Measurements from ENCODE around the gene PAQR8.

PAQR8 gene

DNA sequence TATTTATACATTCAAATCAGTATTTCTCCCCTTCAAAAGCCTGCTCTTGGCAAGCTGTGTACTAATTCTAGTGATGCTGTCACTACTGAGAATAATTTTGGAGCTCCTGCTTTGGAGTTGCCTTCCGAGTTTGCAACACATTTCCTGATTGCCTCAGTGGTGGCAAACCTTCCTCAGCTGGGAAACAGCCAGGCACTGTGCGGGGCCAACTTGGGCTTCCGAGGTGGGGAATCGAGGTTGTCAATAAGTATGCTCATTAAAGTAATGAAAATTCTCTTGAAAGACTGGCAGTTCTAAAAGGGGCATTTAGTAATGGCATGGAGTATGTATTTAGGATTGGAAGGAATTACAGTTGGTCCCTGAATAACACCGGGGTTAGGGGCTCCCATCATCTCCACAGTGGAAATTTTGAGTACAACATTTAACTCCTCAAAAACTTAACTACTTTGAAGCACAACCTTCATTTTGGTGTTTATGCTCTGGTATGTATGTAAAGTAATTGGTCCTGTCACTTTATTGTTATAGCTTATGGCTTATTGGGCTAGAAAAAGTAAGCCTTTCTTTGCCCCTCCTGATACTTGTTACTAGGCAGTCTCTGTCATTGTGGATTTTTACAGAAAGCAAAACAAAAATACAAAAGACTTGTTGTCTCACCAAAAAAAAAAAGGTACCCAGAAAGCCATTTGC, 2.7 kb downstream of the PAQR8 start:
- TF ChIP-seq, protein P1, sequence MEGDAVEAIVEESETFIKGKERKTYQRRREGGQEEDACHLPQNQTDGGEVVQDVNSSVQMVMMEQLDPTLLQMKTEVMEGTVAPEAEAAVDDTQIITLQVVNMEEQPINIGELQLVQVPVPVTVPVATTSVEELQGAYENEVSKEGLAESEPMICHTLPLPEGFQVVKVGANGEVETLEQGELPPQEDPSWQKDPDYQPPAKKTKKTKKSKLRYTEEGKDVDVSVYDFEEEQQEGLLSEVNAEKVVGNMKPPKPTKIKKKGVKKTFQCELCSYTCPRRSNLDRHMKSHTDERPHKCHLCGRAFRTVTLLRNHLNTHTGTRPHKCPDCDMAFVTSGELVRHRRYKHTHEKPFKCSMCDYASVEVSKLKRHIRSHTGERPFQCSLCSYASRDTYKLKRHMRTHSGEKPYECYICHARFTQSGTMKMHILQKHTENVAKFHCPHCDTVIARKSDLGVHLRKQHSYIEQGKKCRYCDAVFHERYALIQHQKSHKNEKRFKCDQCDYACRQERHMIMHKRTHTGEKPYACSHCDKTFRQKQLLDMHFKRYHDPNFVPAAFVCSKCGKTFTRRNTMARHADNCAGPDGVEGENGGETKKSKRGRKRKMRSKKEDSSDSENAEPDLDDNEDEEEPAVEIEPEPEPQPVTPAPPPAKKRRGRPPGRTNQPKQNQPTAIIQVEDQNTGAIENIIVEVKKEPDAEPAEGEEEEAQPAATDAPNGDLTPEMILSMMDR (IDR thresholded peaks at IDR 0.05; ENCODE audit: borderline replicate concordance, control extremely low read depth, extremely low read depth, insufficient read depth, missing control alignments): no peak
- DNase-seq (ENCODE audit: low spot score): no peak
- in situ Hi-C loops (cut with MboI; ENCODE audit: low sequenced_read_pairs, unreplicated experiment): no loop called here

GRCh38 chr6:52365317-52365716, 3.4 kb downstream of the PAQR8 start:
- in situ Hi-C loops (cut with MboI; ENCODE audit: low sequenced_read_pairs, unreplicated experiment): no loop called here
- TF ChIP-seq, protein P1 (IDR thresholded peaks at IDR 0.05; ENCODE audit: borderline replicate concordance, control extremely low read depth, extremely low read depth, insufficient read depth, missing control alignments): no peak
- no peak for DNase-seq (ENCODE audit: low spot score)

DNA sequence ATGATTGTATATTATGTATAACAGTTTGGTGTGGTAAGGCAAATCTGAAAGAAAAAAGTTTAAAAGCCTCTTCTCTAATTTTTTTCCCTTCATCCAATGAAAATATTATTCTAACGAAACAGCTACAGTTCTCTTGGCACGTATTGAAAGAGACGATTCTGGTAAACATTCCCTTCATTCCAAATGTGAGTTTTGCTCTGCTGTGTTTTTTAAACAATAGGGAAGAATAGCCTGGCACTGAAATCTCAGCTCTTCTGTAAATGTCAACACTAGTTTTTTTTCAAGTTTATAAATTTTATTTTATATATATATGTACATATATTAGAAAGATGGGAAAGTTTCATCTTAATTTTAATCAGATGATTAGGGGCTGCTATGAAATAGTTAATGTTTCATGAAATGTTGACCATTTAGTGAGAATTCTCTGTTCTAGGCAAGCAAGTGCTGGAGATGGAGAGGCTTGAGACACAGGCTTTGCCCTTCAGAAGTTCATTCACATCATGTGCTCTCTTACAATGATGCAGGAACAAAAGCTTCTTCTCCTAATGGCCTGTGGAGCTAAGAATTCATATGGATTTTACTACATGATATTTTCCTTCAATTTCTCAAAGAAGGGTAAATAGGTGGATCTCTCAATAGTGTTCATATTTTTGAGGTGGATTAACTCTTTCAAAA, 4.1 kb downstream of the PAQR8 start:
- in situ Hi-C loops (cut with MboI; ENCODE audit: low sequenced_read_pairs, unreplicated experiment): no loop called here
- no peak for DNase-seq (ENCODE audit: low spot score)
- TF ChIP-seq, protein P1 (IDR thresholded peaks at IDR 0.05; ENCODE audit: borderline replicate concordance, control extremely low read depth, extremely low read depth, insufficient read depth, missing control alignments): no peak

DNA sequence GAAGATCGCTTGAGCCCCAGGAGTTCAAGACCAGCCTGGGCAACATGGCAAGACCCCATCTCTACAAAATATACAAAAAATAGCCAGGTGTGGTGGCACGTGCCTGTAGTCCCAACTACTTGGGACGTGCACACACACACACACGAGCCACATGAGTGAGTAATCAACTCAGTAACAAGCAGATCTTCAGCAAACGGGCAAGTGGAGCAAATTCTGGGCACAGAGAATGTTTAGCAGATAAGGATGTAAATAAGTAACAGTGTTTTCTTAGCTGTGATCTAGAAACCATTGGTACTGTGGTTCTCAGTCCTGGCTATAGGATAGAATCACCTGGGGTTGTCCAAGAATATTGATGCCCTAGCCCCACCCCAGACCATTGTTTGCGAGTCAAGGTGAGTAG, 6.1 kb downstream of the PAQR8 start:
- DNase-seq (ENCODE audit: low spot score): no peak
- in situ Hi-C loops (cut with MboI; ENCODE audit: low sequenced_read_pairs, unreplicated experiment): no loop called here
- TF ChIP-seq, protein P1 (IDR thresholded peaks at IDR 0.05; ENCODE audit: borderline replicate concordance, control extremely low read depth, extremely low read depth, insufficient read depth, missing control alignments): no peak

DNA sequence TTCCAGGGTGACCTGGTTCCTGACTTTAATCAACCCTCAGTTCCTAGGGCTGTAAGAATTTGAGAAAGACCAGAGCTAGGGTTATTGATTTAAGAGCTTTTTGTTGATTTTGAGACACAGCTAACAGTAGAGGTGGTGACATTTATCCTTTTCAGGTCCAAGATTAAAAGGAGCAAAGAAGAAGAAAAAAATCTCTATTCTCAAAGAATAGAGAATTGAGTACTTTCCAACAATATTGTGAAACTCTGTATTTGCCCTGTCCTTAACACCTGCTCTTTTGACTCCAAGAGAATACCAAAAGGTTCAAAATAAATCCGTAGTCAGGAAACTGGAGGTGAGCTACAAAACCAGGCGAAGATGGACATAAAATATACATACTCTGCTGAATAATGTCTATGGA, 7.3 kb downstream of the PAQR8 start:
- no peak for DNase-seq (ENCODE audit: low spot score)
- TF ChIP-seq, protein P1 (IDR thresholded peaks at IDR 0.05; ENCODE audit: borderline replicate concordance, control extremely low read depth, extremely low read depth, insufficient read depth, missing control alignments): no peak
- in situ Hi-C loops (cut with MboI; ENCODE audit: low sequenced_read_pairs, unreplicated experiment): no loop called here

GRCh38 chr6:52371656-52372191, 9.8 kb downstream of the PAQR8 start:
- TF ChIP-seq, protein P1 (IDR thresholded peaks at IDR 0.05; ENCODE audit: borderline replicate concordance, control extremely low read depth, extremely low read depth, insufficient read depth, missing control alignments): no peak
- no peak for DNase-seq (ENCODE audit: low spot score)
- in situ Hi-C loops (cut with MboI; ENCODE audit: low sequenced_read_pairs, unreplicated experiment): no loop called here
